ENCODE results near the gene CNTN5. TPM values are rescaled to one million over a fixed set of nuclear protein-coding genes. Genes with fewer than 3 reads are reported as not detected.

The CNTN5 gene
- polyA plus RNA-seq, 1 of the 3 experiments (the other 2 are of a cell fraction): not detected

GRCh38 chr11:100141201-100141600, 1120.5 kb downstream of the CNTN5 start:
- Histone ChIP-seq H3K27ac (ENCODE audit: low read depth in 2 of 2, low read length in 1 of 2) (no peak overlapping the region), H3K79me2 (ENCODE audit: insufficient read depth) (no peaks in the 10 kb centered on the region), H3K36me3 (replicated peaks in 1 of 2; ENCODE audit: control insufficient read depth in 1 of 2, insufficient read depth in 2 of 2, low read length in 1 of 2) (no peaks in the 10 kb centered on the region), H3K9ac (no peak overlapping the region), H3K4me3 (ENCODE audit: low read depth in 2 of 2, low read length in 1 of 2) (no peak overlapping the region), H3K27me3 (ENCODE audit: insufficient read depth) (no peaks in the 10 kb centered on the region), H3F3A (replicated peaks; ENCODE audit: insufficient read depth) (no peaks in the 10 kb centered on the region), H2AFZ (ENCODE audit: low read depth) (no peak overlapping the region), H3K4me2 (no peak overlapping the region), H3K9me2 (no peaks in the 10 kb centered on the region), H3K9me3 (no peaks in the 10 kb centered on the region), H3K4me1 (ENCODE audit: control insufficient read depth in 1 of 2, insufficient read depth in 2 of 2, low read depth in 1 of 2, low read length in 1 of 2) (no peaks in the 10 kb centered on the region), H4K20me1 (ENCODE audit: insufficient read depth) (no peaks in the 10 kb centered on the region)
- POLR2A ChIA-PET: no interaction called here
- TF ChIP-seq ZBTB33 (IDR thresholded peaks at IDR 0.05; ENCODE audit: borderline replicate concordance, low read depth) (no peak), NFIC (IDR thresholded peaks at IDR 0.05; ENCODE audit: borderline replicate concordance) (no peak), IRF3 (IDR thresholded peaks at IDR 0.05; ENCODE audit: low read depth, low read length) (no peak), USF1 (IDR thresholded peaks at IDR 0.05; ENCODE audit: borderline replicate concordance, low read depth) (no peak), SIN3A (IDR thresholded peaks at IDR 0.05; ENCODE audit: borderline replicate concordance, low read depth, low read length) (no peak), MEF2A (IDR thresholded peaks at IDR 0.05; ENCODE audit: borderline replicate concordance, low read depth) (no peak)
- CTCF ChIA-PET: no interaction called here
- 2% methylated on average over 3 of the region's 3 CpGs for WGBS (ENCODE audit: low lambda C conversion rate)
- DNase-seq: no peak

- Histone ChIP-seq H3K27me3 (ENCODE audit: insufficient read depth) (no peaks in the 10 kb centered on the region), H3K79me2 (ENCODE audit: insufficient read depth) (no peaks in the 10 kb centered on the region), H3K27ac (ENCODE audit: low read depth in 2 of 2, low read length in 1 of 2) (no peak overlapping the region), H3F3A (replicated peaks; ENCODE audit: insufficient read depth) (peaks cover 3% of the 10 kb centered on the region), H4K20me1 (ENCODE audit: insufficient read depth) (no peaks in the 10 kb centered on the region), H3K9ac (no peak overlapping the region), H2AFZ (ENCODE audit: low read depth) (no peak overlapping the region), H3K36me3 (replicated peaks in 1 of 2; ENCODE audit: control insufficient read depth in 1 of 2, insufficient read depth in 2 of 2, low read length in 1 of 2) (no peaks in the 10 kb centered on the region), H3K9me2 (no peaks in the 10 kb centered on the region), H3K4me3 (ENCODE audit: low read depth in 2 of 2, low read length in 1 of 2) (no peak overlapping the region), H3K4me2 (no peak overlapping the region), H3K9me3 (no peaks in the 10 kb centered on the region), H3K4me1 (ENCODE audit: control insufficient read depth in 1 of 2, insufficient read depth in 2 of 2, low read depth in 1 of 2, low read length in 1 of 2) (no peaks in the 10 kb centered on the region; a peak in 1 of 4 replicates)
- DNase-seq: no peak
- 2% methylated on average over 6 of the region's 6 CpGs for WGBS (ENCODE audit: low lambda C conversion rate)
- POLR2A ChIA-PET: no interaction called here
- CTCF ChIA-PET: no interaction called here
- TF ChIP-seq PBX3 (IDR thresholded peaks at IDR 0.05) (no peak), SIN3A (IDR thresholded peaks at IDR 0.05; ENCODE audit: borderline replicate concordance, low read depth, low read length) (no peak), NFIC (IDR thresholded peaks at IDR 0.05; ENCODE audit: borderline replicate concordance) (no peak), REST (IDR thresholded peaks at IDR 0.05; ENCODE audit: low read depth, low read length) (no peak), MXI1 (IDR thresholded peaks at IDR 0.05; ENCODE audit: low read depth, low read length) (no peak), MEF2A (IDR thresholded peaks at IDR 0.05; ENCODE audit: borderline replicate concordance, low read depth) (no peak), EP300 (IDR thresholded peaks at IDR 0.05; ENCODE audit: borderline replicate concordance in 1 of 2, low read depth in 1 of 2, low read length in 1 of 2) (no peak), TAF1 (IDR thresholded peaks at IDR 0.05; ENCODE audit: borderline replicate concordance, low read depth, low read length) (no peak), IRF3 (IDR thresholded peaks at IDR 0.05; ENCODE audit: low read depth, low read length) (no peak), ELF1 (IDR thresholded peaks at IDR 0.05) (no peak), YY1 (IDR thresholded peaks at IDR 0.05; ENCODE audit: low read depth) (no peak), CTCF (IDR thresholded peaks at IDR 0.05) (no peak)
Observed at GRCh38 chr11:100151944-100152343, 1131.2 kb downstream of the CNTN5 start.

All from SK-N-SH (cell line).